KMS-11 (cell line): Measurements from ENCODE around the gene ACAP1.

ENCODE experiments used
- H2AFZ ChIP-seq: fragments of 200-600 bp; sonication (generic); 2 replicates; pipeline ENCODE4 v1.6.1; 2016; ENCODE audit warnings: antibody characterized with exemption, mixed run types, low read depth
- H3K27ac ChIP-seq: fragments of 200-600 bp; sonication (generic); 2 replicates; pipeline ENCODE4 v1.6.1; 2016; ENCODE audit warnings: mild to moderate bottlenecking, mixed run types
- H3K27me3 ChIP-seq: fragments of 200-600 bp; sonication (generic); 2 replicates; pipeline ENCODE4 v1.6.1; 2017; ENCODE audit warnings: mild to moderate bottlenecking, low read depth, mixed run types, moderate library complexity; ENCODE audit not compliant: insufficient read depth
- H3K36me3 ChIP-seq: fragments of 200-600 bp; sonication (generic); 2 replicates; pipeline ENCODE4 v1.6.1; 2017; ENCODE audit warnings: mild to moderate bottlenecking, mixed run types; ENCODE audit not compliant: insufficient read depth
- H3K4me1 ChIP-seq: fragments of 200-600 bp; sonication (generic); 2 replicates; pipeline ENCODE4 v1.6.1; 2016; ENCODE audit warnings: mild to moderate bottlenecking, low read depth, mixed run types; ENCODE audit not compliant: poor library complexity, severe bottlenecking
- H3K4me2 ChIP-seq: fragments of 200-600 bp; sonication (generic); 2 replicates; pipeline ENCODE4 v1.7.0; 2016; ENCODE audit warnings: mild to moderate bottlenecking, mixed run types
- H3K4me3 ChIP-seq: fragments of 200-600 bp; sonication (generic); IDR thresholded peaks from 2 replicates; pipeline ENCODE4 v1.6.1; 2017; ENCODE audit warnings: low read depth, low read length, mixed read lengths; ENCODE audit not compliant: insufficient read depth
- H3K79me2 ChIP-seq: fragments of 200-600 bp; sonication (generic); 2 replicates; pipeline ENCODE4 v1.6.1; 2016; ENCODE audit warnings: low read depth, mixed run types; ENCODE audit not compliant: insufficient read depth
- H3K9ac ChIP-seq: fragments of 200-600 bp; sonication (generic); 2 replicates; pipeline ENCODE4 v1.6.1; 2016; ENCODE audit warnings: mild to moderate bottlenecking, mixed run types
- H4K20me1 ChIP-seq: fragments of 200-600 bp; sonication (generic); 2 replicates; pipeline ENCODE4 v1.6.1; 2016; ENCODE audit warnings: mild to moderate bottlenecking, mixed run types; ENCODE audit not compliant: insufficient read depth
- TF ChIP-seq, protein P1 (sequence below): fragments of 200-600 bp; sonication (generic); conservative IDR thresholded peaks from 2 replicates; pipeline ENCODE4 v1.6.1; 2017; ENCODE audit warnings: low read depth, mild to moderate bottlenecking, antibody characterized with exemption, low read length, moderate library complexity, mixed read lengths

Gene ACAP1

DNA sequence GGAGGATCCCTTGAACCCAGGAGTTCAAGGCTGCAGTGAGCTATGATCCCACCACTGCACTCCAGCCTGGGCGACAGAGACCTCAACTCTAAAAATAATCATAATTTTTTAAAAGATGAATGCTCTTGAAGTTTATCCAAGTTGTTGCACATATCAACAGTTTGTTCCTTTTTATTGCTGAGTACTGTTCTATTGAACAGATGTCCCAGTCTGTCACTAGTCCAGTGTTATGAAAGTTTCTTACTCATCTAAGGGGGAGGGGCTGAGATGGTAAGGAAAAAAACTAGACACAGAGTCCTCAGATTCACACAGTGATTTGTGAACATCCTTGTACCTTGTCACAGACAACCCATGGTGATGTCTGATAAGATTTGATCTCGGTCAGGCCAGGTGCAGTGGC lies 3.9 kb downstream of the ACAP1 start:
- Histone ChIP-seq H3K36me3 (no peaks in the 10 kb centered on the region), H4K20me1 (no peaks in the 10 kb centered on the region), H3K4me2 (no peak overlapping the region), H3K4me3 (no peak overlapping the region), H3K9ac (no peak overlapping the region), H3K4me1 (no peaks in the 10 kb centered on the region), H3K27ac (no peak overlapping the region), H2AFZ (no peak overlapping the region), H3K79me2 (no peaks in the 10 kb centered on the region), H3K27me3 (no peaks in the 10 kb centered on the region)
- TF ChIP-seq, protein P1, sequence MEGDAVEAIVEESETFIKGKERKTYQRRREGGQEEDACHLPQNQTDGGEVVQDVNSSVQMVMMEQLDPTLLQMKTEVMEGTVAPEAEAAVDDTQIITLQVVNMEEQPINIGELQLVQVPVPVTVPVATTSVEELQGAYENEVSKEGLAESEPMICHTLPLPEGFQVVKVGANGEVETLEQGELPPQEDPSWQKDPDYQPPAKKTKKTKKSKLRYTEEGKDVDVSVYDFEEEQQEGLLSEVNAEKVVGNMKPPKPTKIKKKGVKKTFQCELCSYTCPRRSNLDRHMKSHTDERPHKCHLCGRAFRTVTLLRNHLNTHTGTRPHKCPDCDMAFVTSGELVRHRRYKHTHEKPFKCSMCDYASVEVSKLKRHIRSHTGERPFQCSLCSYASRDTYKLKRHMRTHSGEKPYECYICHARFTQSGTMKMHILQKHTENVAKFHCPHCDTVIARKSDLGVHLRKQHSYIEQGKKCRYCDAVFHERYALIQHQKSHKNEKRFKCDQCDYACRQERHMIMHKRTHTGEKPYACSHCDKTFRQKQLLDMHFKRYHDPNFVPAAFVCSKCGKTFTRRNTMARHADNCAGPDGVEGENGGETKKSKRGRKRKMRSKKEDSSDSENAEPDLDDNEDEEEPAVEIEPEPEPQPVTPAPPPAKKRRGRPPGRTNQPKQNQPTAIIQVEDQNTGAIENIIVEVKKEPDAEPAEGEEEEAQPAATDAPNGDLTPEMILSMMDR: no peak

DNA sequence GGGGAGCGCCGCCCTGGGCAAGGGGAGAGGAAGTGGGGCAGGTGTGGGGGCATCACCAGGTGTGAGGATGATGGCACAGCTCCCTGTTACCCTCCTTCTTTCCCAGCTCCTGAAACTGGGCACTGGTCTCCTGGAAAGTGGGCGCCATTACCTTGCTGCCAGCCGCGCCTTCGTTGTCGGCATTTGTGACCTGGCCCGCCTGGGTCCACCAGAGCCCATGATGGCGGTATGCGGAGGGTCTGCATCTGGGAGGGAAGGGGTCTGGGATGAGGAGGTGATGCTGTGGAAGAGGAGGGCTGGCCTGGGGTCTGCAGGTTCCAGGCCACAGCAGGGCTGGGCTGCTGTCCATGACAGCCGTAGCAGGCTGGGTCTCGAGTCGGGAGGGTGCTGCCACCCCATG lies 5.5 kb downstream of the ACAP1 start:
- H3K79me2 ChIP-seq: no peaks in the 10 kb centered on the region
- no peak overlapping the region for H3K4me2 ChIP-seq
- H2AFZ ChIP-seq: no peak overlapping the region
- no peak overlapping the region for H3K27ac ChIP-seq
- H3K36me3 ChIP-seq: no peaks in the 10 kb centered on the region
- H3K4me3 ChIP-seq: no peak overlapping the region
- TF ChIP-seq, protein P1: no peak
- no peaks in the 10 kb centered on the region for H4K20me1 ChIP-seq
- no peak overlapping the region for H3K9ac ChIP-seq
- no peaks in the 10 kb centered on the region for H3K4me1 ChIP-seq
- no peaks in the 10 kb centered on the region for H3K27me3 ChIP-seq

DNA sequence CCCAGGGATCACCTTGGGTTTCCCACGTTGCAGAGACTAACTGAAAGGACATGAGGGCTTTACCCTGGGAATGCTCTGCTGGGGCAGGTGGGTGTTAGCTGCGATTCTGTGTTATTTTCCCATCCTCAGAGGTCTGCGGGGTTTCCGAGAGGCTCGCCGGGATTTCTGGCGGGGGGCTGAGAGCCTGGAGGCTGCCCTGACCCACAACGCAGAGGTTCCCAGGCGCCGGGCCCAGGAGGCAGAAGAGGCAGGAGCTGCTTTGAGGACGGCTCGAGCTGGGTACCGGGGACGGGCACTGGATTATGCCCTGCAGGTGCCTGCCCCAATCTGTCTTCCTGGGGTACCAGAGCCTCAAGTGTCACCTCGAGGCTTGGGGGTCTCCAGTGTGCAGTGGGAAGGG lies 6.9 kb downstream of the ACAP1 start:
- Histone ChIP-seq H3K27ac (no peak overlapping the region), H3K4me2 (no peak overlapping the region)
- TF ChIP-seq, protein P1: no peak

DNA sequence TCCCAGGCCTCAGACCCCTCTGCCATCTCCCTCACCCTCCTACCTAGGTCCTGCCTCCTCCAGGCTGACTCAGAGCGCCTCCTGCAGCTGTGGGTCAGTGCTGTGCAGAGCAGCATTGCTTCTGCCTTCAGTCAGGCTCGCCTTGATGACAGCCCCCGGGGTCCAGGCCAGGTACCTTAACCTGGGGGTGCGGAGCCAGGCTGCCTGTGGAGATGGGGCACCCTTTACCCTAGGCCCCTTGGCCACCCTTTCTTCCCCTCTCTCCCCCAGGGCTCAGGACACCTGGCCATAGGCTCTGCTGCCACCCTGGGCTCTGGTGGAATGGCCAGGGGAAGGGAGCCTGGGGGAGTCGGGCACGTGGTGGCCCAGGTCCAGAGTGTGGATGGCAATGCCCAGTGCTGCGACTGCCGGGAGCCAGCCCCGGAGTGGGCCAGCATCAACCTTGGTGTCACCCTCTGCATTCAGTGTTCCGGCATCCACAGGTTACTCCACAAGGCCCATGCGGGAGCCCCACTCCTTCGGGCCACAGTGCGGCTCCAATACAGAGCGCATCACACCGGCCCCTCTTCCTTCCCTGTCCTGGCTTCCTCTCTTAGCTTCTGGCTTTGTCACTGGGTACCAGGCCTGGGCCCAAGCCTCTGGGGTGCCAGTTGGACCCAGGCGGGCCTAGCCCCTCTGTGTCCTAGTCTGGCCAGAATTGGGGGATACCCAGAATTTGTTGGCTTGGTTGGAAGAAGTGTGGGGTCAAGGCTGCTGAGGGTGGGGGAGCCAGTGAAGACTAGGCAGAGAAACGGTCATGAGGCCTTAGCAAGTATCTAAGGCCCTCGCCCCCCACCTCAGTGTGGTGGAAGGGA lies 10.7 kb downstream of the ACAP1 start:
- no peak overlapping the region for H3K27ac ChIP-seq
- no peak overlapping the region for H3K4me3 ChIP-seq
- no peak overlapping the region for H2AFZ ChIP-seq
- H3K9ac ChIP-seq: no peak overlapping the region
- H3K4me1 ChIP-seq: no peaks in the 10 kb centered on the region
- no peaks in the 10 kb centered on the region for H3K36me3 ChIP-seq
- H4K20me1 ChIP-seq: no peaks in the 10 kb centered on the region
- TF ChIP-seq, protein P1: no peak
- no peaks in the 10 kb centered on the region for H3K27me3 ChIP-seq
- H3K4me2 ChIP-seq: no peak overlapping the region
- no peaks in the 10 kb centered on the region for H3K79me2 ChIP-seq

More for the DNA sequence above, 6.9 kb downstream of the ACAP1 start:
- Histone ChIP-seq H3K9ac (no peak overlapping the region), H3K4me1 (no peaks in the 10 kb centered on the region), H3K4me3 (no peak overlapping the region), H2AFZ (no peak overlapping the region), H4K20me1 (no peaks in the 10 kb centered on the region), H3K27me3 (no peaks in the 10 kb centered on the region), H3K36me3 (no peaks in the 10 kb centered on the region), H3K79me2 (no peaks in the 10 kb centered on the region)
